HG02678 (cell line): ENCODE results near the gene TIMM23B.
A peak's percentile ranks its signal among the peaks of the same experiment; 100 is the strongest.
"Not testable (repeated sequence)": the region's sequence is repeated elsewhere in the genome, so short reads cannot be mapped to it uniquely, and the experiment has no call there.

Source experiments
- ATAC-seq: cut with Tn5 transposase; IDR thresholded peaks from one replicate; pipeline ENCODE4 v1.9.1; 2021; ENCODE audit warnings: mild to moderate bottlenecking, moderate library complexity; ENCODE audit not compliant: unreplicated experiment

Gene TIMM23B

GRCh38 chr10:49941447-49942338 lies at the start of gene TIMM23B, which contains the start of gene PARG:
Gene TIMM23B, plus strand, starts transcription at chr10:49942053. Its CDS starts 142 bp downstream, at chr10:49942195.
Gene PARG, minus strand, starts transcription at chr10:49942027. Its CDS starts 302 bp downstream, at chr10:49941725.
- ATAC-seq, result peak; percentile 75

GRCh38 chr10:49899999-49900398 lies 41.9 kb upstream of the TIMM23B start:
- ATAC-seq, result not testable (repeated sequence)

- not testable (repeated sequence) for ATAC-seq
These were observed 41.4 kb upstream of the TIMM23B start for GRCh38 chr10:49900406-49900805.

- ATAC-seq, result not testable (repeated sequence)
These were observed 38.0 kb upstream of the TIMM23B start for GRCh38 chr10:49903829-49904228.

- ATAC-seq, result not testable (repeated sequence)
These were observed 33.4 kb upstream of the TIMM23B start for GRCh38 chr10:49908290-49909080.

- not testable (repeated sequence) for ATAC-seq
These were observed 31.6 kb upstream of the TIMM23B start for GRCh38 chr10:49910295-49910694.

GRCh38 chr10:49916451-49916850 lies 25.4 kb upstream of the TIMM23B start:
- not testable (repeated sequence) for ATAC-seq

GRCh38 chr10:49917927-49918326 lies 23.9 kb upstream of the TIMM23B start:
- ATAC-seq, result not testable (repeated sequence)

- ATAC-seq, result not testable (repeated sequence)
These were observed 19.8 kb upstream of the TIMM23B start for GRCh38 chr10:49922041-49922440.

GRCh38 chr10:49923572-49923971 lies 18.3 kb upstream of the TIMM23B start:
- not testable (repeated sequence) for ATAC-seq

GRCh38 chr10:49931276-49931675 lies 10.6 kb upstream of the TIMM23B start:
- not testable (repeated sequence) for ATAC-seq

GRCh38 chr10:49931959-49932728 lies 9.7 kb upstream of the TIMM23B start:
- not testable (repeated sequence) for ATAC-seq

GRCh38 chr10:49942339-49942705 lies 469 bp downstream of the TIMM23B start:
- ATAC-seq, result peak; percentile 13

GRCh38 chr10:49943607-49944006 lies 1.8 kb downstream of the TIMM23B start:
- not testable (repeated sequence) for ATAC-seq

- peak; percentile 77 for ATAC-seq
These were observed 6.3 kb downstream of the TIMM23B start for GRCh38 chr10:49948142-49948541.

- ATAC-seq, result not testable (repeated sequence)
These were observed 6.9 kb downstream of the TIMM23B start for GRCh38 chr10:49948737-49949136.

GRCh38 chr10:49952006-49952405 lies 10.2 kb downstream of the TIMM23B start:
- ATAC-seq, result not testable (repeated sequence)

GRCh38 chr10:49953122-49953521 lies 11.3 kb downstream of the TIMM23B start:
- not testable (repeated sequence) for ATAC-seq

GRCh38 chr10:49970331-49970857 lies 28.5 kb downstream of the TIMM23B start:
- ATAC-seq, result not testable (repeated sequence)

GRCh38 chr10:49971466-49971865 lies 29.6 kb downstream of the TIMM23B start:
- ATAC-seq, result not testable (repeated sequence)
